Loucy (cell line): Measurements from ENCODE around the gene AHNAK2.
"Not testable (repeated sequence)": the region's sequence is repeated elsewhere in the genome, so short reads cannot be mapped to it uniquely, and the experiment has no call there.

Experiments used
- H2AFZ ChIP-seq: fragments of 200-600 bp; sonication (generic); 2 replicates; pipeline ENCODE4 v1.6.0; 2016; ENCODE audit warnings: antibody characterized with exemption, mild to moderate bottlenecking, low read length, moderate library complexity
- H3F3A ChIP-seq: fragments of 200-600 bp; 2 replicates; pipeline ENCODE4 v1.6.0; 2016; ENCODE audit warnings: antibody characterized with exemption, low read depth, mild to moderate bottlenecking
- H3K27me3 ChIP-seq: fragments of 200-600 bp; sonication (generic); 2 replicates; pipeline ENCODE4 v1.6.1; 2014; ENCODE audit warnings: low read length, mild to moderate bottlenecking; ENCODE audit not compliant: insufficient read depth, poor library complexity, severe bottlenecking
- H3K36me3 ChIP-seq: fragments of 200-600 bp; sonication (generic); 2 replicates; pipeline ENCODE4 v1.6.1; 2016; ENCODE audit warnings: low read length; ENCODE audit not compliant: insufficient read depth
- H3K4me1 ChIP-seq: fragments of 200-600 bp; sonication (generic); 2 replicates; pipeline ENCODE4 v1.5.1; 2014; ENCODE audit warnings: low read length, mild to moderate bottlenecking; ENCODE audit not compliant: insufficient read depth, poor library complexity, severe bottlenecking
- H3K4me2 ChIP-seq: fragments of 200-600 bp; sonication (generic); 2 replicates; pipeline ENCODE4 v1.6.0; 2014; ENCODE audit warnings: antibody characterized with exemption, low read length, low read depth, mild to moderate bottlenecking; ENCODE audit not compliant: poor library complexity, severe bottlenecking
- H3K4me3 ChIP-seq: fragments of 200-600 bp; sonication (generic); 2 replicates; pipeline ENCODE4 v1.5.1; 2014; ENCODE audit warnings: low read length, mild to moderate bottlenecking, mixed read lengths; ENCODE audit not compliant: poor library complexity, severe bottlenecking
- H3K79me2 ChIP-seq: fragments of 200-600 bp; sonication (generic); 2 replicates; pipeline ENCODE4 v1.6.1; 2014; ENCODE audit warnings: low read length; ENCODE audit not compliant: insufficient read depth
- H3K9ac ChIP-seq: fragments of 200-600 bp; sonication (generic); 2 replicates; pipeline ENCODE4 v1.6.0; 2014; ENCODE audit warnings: mild to moderate bottlenecking, low read depth, low read length, moderate library complexity; ENCODE audit not compliant: poor library complexity, severe bottlenecking
- H3K9me2 ChIP-seq: fragments of 200-600 bp; sonication (generic); replicated peaks from 2 replicates; pipeline ENCODE4 v1.6.1; 2016; ENCODE audit warnings: low read depth, low read length, mixed read lengths
- H3K9me3 ChIP-seq: fragments of 200-600 bp; sonication (generic); 2 replicates; pipeline ENCODE4 v1.6.1; 2014; ENCODE audit warnings: mild to moderate bottlenecking, antibody characterized with exemption, low read length, low read depth; ENCODE audit not compliant: insufficient read depth
- H4K20me1 ChIP-seq: fragments of 200-600 bp; sonication (generic); 2 replicates; pipeline ENCODE4 v1.6.0; 2014; ENCODE audit warnings: antibody characterized with exemption, low read length, mild to moderate bottlenecking; ENCODE audit not compliant: insufficient read depth, poor library complexity, severe bottlenecking
- EZH2phosphoT487 ChIP-seq: fragments of 200-600 bp; IDR thresholded peaks from 2 replicates; pipeline ENCODE4 v1.6.1; 2018; ENCODE audit warnings: antibody characterized with exemption, mild to moderate bottlenecking, moderate library complexity, borderline replicate concordance
- TF ChIP-seq, protein P1 (sequence below): fragments of 200-600 bp; sonication (generic); conservative IDR thresholded peaks from 2 replicates; pipeline ENCODE4 v1.5.1; 2014; ENCODE audit warnings: mild to moderate bottlenecking, antibody characterized with exemption, low read length

The AHNAK2 gene

DNA sequence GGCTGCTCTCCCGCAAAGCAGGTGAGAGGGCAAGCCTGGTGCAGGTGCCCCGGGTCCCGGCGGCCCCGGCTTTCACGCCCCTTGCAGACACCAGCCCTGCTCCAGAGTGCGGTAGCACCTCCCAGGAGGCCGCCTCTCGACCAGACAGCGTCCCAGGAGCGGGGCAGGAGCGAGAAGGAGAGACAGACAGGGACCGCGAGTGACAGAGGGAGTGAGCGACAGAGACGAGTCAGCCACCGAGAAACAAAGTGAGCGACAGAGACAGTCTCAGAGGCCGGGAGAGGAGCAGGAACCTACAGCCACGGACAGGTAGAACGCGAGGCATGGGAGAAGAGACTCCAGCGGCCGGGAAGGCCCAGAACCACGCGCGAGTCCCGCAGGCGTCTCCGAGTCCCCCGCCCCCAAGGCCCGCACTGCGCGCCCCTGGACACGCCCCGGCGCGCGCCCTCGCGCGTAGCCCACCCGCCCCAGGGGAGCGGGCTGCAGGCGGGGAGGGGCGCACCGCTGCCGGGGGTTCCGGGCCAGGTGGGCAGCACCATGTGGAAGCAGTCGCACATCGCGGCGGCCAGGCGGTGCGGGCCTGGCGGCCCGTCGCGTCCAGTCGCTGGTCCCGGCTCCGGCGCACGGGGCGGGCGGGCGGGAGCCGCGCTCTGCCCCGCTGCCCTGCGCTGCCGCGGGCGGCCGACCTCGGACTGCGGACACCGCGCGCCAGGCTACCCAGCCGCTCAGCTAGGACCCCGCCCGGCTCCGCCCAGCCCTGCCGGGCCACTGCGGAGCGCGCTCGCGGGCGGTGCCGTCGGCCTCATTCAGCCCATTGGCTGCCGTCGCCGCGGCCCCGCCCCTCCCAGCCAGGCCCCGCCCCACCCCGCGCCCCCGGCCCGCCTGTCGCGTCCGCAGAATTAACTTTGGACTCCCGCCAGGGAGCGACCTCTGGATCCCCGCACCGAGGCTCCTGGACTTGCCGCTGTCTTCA is at the start of gene AHNAK2:
TSS of gene AHNAK2 (minus strand) at position 694 of the 973 bp plus-strand sequence. CDS start at position 557, 137 bp downstream.
- Histone ChIP-seq H2AFZ (no peak within 1 kb of the TSS), H3K4me1 (no peaks in the 10 kb centered on the region), H3K4me3 (no peak within 1 kb of the TSS)

DNA sequence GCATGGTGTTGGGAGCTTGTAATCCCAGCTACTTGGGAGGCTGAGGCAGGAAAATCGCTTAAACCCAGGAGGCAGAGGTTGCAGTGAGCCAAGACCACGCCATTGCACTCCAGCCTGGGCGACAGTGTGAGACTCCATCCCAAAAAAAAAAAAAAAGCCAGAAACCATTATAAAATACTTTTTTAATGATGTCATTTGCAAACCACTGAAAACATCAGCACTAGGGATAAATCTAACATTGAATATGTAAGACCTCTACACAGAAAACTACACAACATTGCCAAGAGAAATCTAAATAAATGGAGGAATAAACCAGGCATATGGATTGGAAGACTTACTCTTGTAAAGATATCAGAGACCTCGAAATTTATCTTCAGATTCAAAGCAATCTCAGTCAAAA is 49.5 kb upstream of the AHNAK2 start:
- H3F3A ChIP-seq, H2AFZ ChIP-seq, H3K9me2 ChIP-seq, H3K9me3 ChIP-seq, H3K27me3 ChIP-seq, H4K20me1 ChIP-seq, H3K79me2 ChIP-seq, H3K36me3 ChIP-seq: not testable (repeated sequence)
- peaks cover 39% of the 10 kb centered on the region for H3K4me1 ChIP-seq
- peak overlapping the region; percentile 39 for H3K4me3 ChIP-seq
- peak overlapping the region; percentile 64 for H3K9ac ChIP-seq
- peak overlapping the region; percentile 59 for H3K4me2 ChIP-seq

More for the DNA sequence above, at the start of gene AHNAK2:
- Histone ChIP-seq H3K9ac (no peak within 1 kb of the TSS), H3K79me2 (no peaks in the 10 kb centered on the region), H4K20me1 (no peaks in the 10 kb centered on the region), H3K9me2 (no peaks in the 10 kb centered on the region), H3K36me3 (no peaks in the 10 kb centered on the region), H3F3A (no peaks in the 10 kb centered on the region), H3K4me2 (no peak within 1 kb of the TSS), H3K9me3 (no peaks in the 10 kb centered on the region), H3K27me3 (no peaks in the 10 kb centered on the region)
- no peak for TF ChIP-seq EZH2phosphoT487
- TF ChIP-seq, protein P1, sequence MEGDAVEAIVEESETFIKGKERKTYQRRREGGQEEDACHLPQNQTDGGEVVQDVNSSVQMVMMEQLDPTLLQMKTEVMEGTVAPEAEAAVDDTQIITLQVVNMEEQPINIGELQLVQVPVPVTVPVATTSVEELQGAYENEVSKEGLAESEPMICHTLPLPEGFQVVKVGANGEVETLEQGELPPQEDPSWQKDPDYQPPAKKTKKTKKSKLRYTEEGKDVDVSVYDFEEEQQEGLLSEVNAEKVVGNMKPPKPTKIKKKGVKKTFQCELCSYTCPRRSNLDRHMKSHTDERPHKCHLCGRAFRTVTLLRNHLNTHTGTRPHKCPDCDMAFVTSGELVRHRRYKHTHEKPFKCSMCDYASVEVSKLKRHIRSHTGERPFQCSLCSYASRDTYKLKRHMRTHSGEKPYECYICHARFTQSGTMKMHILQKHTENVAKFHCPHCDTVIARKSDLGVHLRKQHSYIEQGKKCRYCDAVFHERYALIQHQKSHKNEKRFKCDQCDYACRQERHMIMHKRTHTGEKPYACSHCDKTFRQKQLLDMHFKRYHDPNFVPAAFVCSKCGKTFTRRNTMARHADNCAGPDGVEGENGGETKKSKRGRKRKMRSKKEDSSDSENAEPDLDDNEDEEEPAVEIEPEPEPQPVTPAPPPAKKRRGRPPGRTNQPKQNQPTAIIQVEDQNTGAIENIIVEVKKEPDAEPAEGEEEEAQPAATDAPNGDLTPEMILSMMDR, result no peak

DNA sequence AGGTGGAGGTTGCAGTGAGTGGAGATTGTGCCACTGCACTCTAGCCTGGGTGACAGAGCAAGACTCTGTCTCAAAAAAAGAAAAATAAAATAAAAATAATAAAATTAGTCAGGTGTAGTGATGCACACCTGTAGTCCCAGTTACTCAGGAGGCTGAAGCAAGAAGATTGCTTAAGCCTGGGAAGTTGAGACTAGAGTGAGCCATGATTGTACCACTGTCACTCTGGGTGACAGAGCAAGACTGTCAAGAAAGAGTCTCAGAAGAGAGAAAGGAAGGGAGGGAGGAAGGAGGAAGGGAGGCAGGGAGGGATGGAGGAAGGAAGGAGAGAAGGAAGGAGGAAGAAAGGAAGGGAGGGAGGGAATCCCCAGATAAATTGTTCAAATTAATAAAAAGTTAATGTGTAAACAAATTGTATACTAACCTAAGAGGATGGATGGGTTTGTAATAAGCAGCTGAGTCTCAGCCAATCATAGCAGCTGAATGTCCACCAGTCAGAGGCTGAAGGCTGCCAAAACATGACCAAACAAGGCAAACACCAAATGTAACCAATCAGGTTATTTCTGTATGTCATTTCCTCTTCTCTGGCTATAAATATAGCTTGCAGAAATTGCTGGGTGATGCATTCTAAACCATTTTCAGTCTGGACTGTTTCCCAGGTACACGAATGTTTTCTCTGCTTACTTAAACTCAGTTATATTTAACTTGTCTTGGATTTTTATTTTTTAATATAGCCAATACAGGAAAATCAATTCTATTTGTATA is 48.8 kb upstream of the AHNAK2 start:
- Histone ChIP-seq H3K36me3 (no peaks in the 10 kb centered on the region), H3F3A (no peaks in the 10 kb centered on the region), H3K27me3 (no peaks in the 10 kb centered on the region), H3K9me2 (no peaks in the 10 kb centered on the region), H3K9ac (peak overlapping the region; percentile 64), H3K4me2 (peak overlapping the region; percentile 59), H3K4me3 (peak overlapping the region; percentile 39), H2AFZ (peak overlapping the region; percentile 66), H3K4me1 (peaks cover 46% of the 10 kb centered on the region), H3K9me3 (no peaks in the 10 kb centered on the region), H3K79me2 (peaks cover 10% of the 10 kb centered on the region), H4K20me1 (no peaks in the 10 kb centered on the region)
- TF ChIP-seq, protein P1, result no peak
- TF ChIP-seq EZH2phosphoT487, result no peak
